Measurements from ENCODE around the gene SOX18. TPM values are rescaled to one million over a fixed set of nuclear protein-coding genes. Genes with fewer than 3 reads are reported as not detected.

The SOX18 gene
- total and polyA plus RNA-seq, 2 experiments from 2014 or later: 0.06 TPM; not detected in 1

- Histone ChIP-seq H3K4me3 (no peak overlapping the region), H3K9me3 (ENCODE audit: low read depth) (no peaks in the 10 kb centered on the region), H3K27ac (no peak overlapping the region), H3K27me3 (no peaks in the 10 kb centered on the region), H3K4me1 (ENCODE audit: low read depth) (no peaks in the 10 kb centered on the region), H3K36me3 (peaks cover 31% of the 10 kb centered on the region)
- DNase-seq (ENCODE audit: low read depth in 1 of 2, low spot score in 1 of 2): no peak
- TF ChIP-seq CTCF (IDR thresholded peaks at IDR 0.05; ENCODE audit: low read depth, low read length): no peak
These were observed 38.1 kb downstream of the SOX18 start for GRCh38 chr20:64011366-64011779.

- H3K4me3 ChIP-seq: no peak overlapping the region
- no peaks in the 10 kb centered on the region for H3K27me3 ChIP-seq
- DNase-seq (ENCODE audit: low read depth in 1 of 2, low spot score in 1 of 2): no peak
- no peaks in the 10 kb centered on the region for H3K4me1 ChIP-seq (ENCODE audit: low read depth)
- no peak for TF ChIP-seq CTCF (IDR thresholded peaks at IDR 0.05; ENCODE audit: low read depth, low read length)
- no peak overlapping the region for H3K27ac ChIP-seq
- H3K36me3 ChIP-seq: peaks cover 33% of the 10 kb centered on the region
- no peaks in the 10 kb centered on the region for H3K9me3 ChIP-seq (ENCODE audit: low read depth)
These were observed 38.7 kb downstream of the SOX18 start for GRCh38 chr20:64010711-64011237.

- H3K36me3 ChIP-seq: peaks cover 29% of the 10 kb centered on the region
- H3K9me3 ChIP-seq (ENCODE audit: low read depth): no peaks in the 10 kb centered on the region
- no peak overlapping the region for H3K27ac ChIP-seq
- no peak for TF ChIP-seq CTCF (IDR thresholded peaks at IDR 0.05; ENCODE audit: low read depth, low read length)
- DNase-seq (ENCODE audit: low read depth in 1 of 2, low spot score in 1 of 2): no peak
- no peaks in the 10 kb centered on the region for H3K27me3 ChIP-seq
- no peaks in the 10 kb centered on the region for H3K4me1 ChIP-seq (ENCODE audit: low read depth)
- no peak overlapping the region for H3K4me3 ChIP-seq
These were observed 39.5 kb downstream of the SOX18 start for GRCh38 chr20:64009811-64010387.

- no peak for DNase-seq (ENCODE audit: low read depth in 1 of 2, low spot score in 1 of 2)
- TF ChIP-seq CTCF (IDR thresholded peaks at IDR 0.05; ENCODE audit: low read depth, low read length): no peak
- Histone ChIP-seq H3K27ac (no peak overlapping the region), H3K27me3 (no peaks in the 10 kb centered on the region), H3K36me3 (peaks cover 21% of the 10 kb centered on the region), H3K4me3 (no peak overlapping the region), H3K9me3 (ENCODE audit: low read depth) (no peaks in the 10 kb centered on the region), H3K4me1 (ENCODE audit: low read depth) (no peaks in the 10 kb centered on the region)
These were observed 42.5 kb downstream of the SOX18 start for GRCh38 chr20:64006902-64007301.

GRCh38 chr20:64006490-64006889, 42.9 kb downstream of the SOX18 start:
- no peaks in the 10 kb centered on the region for H3K4me1 ChIP-seq (ENCODE audit: low read depth)
- no peak overlapping the region for H3K4me3 ChIP-seq
- no peaks in the 10 kb centered on the region for H3K9me3 ChIP-seq (ENCODE audit: low read depth)
- no peak for DNase-seq (ENCODE audit: low read depth in 1 of 2, low spot score in 1 of 2)
- peaks cover 23% of the 10 kb centered on the region for H3K36me3 ChIP-seq
- no peaks in the 10 kb centered on the region for H3K27me3 ChIP-seq
- TF ChIP-seq CTCF (IDR thresholded peaks at IDR 0.05; ENCODE audit: low read depth, low read length): no peak
- H3K27ac ChIP-seq: no peak overlapping the region
